HepG2 (cell line): ENCODE data around the gene SAE1. TPM values are rescaled to one million over a fixed set of nuclear protein-coding genes. Genes with fewer than 3 reads are reported as not detected.

ENCODE experiments used
- ATRX ChIP-seq: sonication (generic); formaldehyde crosslinking; IDR thresholded peaks from 2 replicates; pipeline ENCODE4 v1.4.0; 2020; ENCODE audit warnings: missing genetic modification reagents, borderline replicate concordance
- CEBPG ChIP-seq: IDR thresholded peaks from 2 replicates; pipeline ENCODE4 v1.6.1; 2016
- DMAP1 ChIP-seq: IDR thresholded peaks from 2 replicates; pipeline ENCODE4 v1.6.1; 2016
- HNRNPLL ChIP-seq: fragments of 200-400 bp; formaldehyde crosslinking; IDR thresholded peaks from 2 replicates; pipeline ENCODE4 v1.6.1; 2017; ENCODE audit warnings: mild to moderate bottlenecking, low read depth, low read length; ENCODE audit not compliant: poor library complexity, severe bottlenecking
- KDM1A ChIP-seq: IDR thresholded peaks from 2 replicates; pipeline ENCODE4 v1.6.1; 2016; ENCODE audit warnings: missing compliant biosample characterization
- KDM6A ChIP-seq: IDR thresholded peaks from 2 replicates; pipeline ENCODE4 v1.6.1; 2016; ENCODE audit warnings: low read depth
- RNF2 ChIP-seq: fragments of 450-650 bp; conservative IDR thresholded peaks from 2 replicates; pipeline ENCODE4 v1.6.1; 2016; ENCODE audit warnings: low read depth
- SSRP1 ChIP-seq: IDR thresholded peaks from 2 replicates; pipeline ENCODE4 v1.6.1; 2016; ENCODE audit warnings: control low read depth
- THYN1 ChIP-seq: sonication (generic); formaldehyde crosslinking; IDR thresholded peaks from 2 replicates; pipeline ENCODE4 v1.8.1; 2023; ENCODE audit warnings: low read depth, mild to moderate bottlenecking, moderate library complexity, missing genetic modification reagents, borderline replicate concordance
- ZFY ChIP-seq: sonication (generic); formaldehyde crosslinking; IDR thresholded peaks from 2 replicates; pipeline ENCODE4 v1.4.0; 2020; ENCODE audit warnings: missing genetic modification reagents
- ZNF292 ChIP-seq: sonication (generic); formaldehyde crosslinking; IDR thresholded peaks from 2 replicates; pipeline ENCODE4 v1.8.1; 2022; ENCODE audit warnings: mild to moderate bottlenecking, low read depth, missing genetic modification reagents, borderline replicate concordance
- ZNF460 ChIP-seq: sonication (generic); formaldehyde crosslinking; IDR thresholded peaks from 2 replicates; pipeline ENCODE4 v1.5.1; 2020; ENCODE audit warnings: missing genetic modification reagents, mild to moderate bottlenecking, borderline replicate concordance
- ZNF703 ChIP-seq: sonication (generic); formaldehyde crosslinking; IDR thresholded peaks from 2 replicates; pipeline ENCODE4 v1.5.1; 2020; ENCODE audit warnings: missing genetic modification reagents, mild to moderate bottlenecking, moderate library complexity, borderline replicate concordance
- ZNF737 ChIP-seq: sonication (generic); formaldehyde crosslinking; IDR thresholded peaks from 2 replicates; pipeline ENCODE4 v1.5.0; 2020; ENCODE audit warnings: missing genetic modification reagents, mild to moderate bottlenecking, borderline replicate concordance
- polyA plus RNA-seq, 8 experiments: library from polyadenylated mRNA; depleted of rRNA in 3 of 8; stranded (reverse) in 7 of 8; unstranded in 1 of 8; fragments of >200 nt; fragmentation: Illumina TruSeq in 4 of 8; extraction: Trizol in 4 of 8; gene quantifications; 2 replicates each; pipeline versions ENCODE4 v1.2.1 to v1.2.3, GENCODE V29; 2011 to 2016; ENCODE audit warnings: low read depth in 4 of 8, missing spikeins in 1 of 8, mixed read lengths in 1 of 8; ENCODE audit not compliant: insufficient read depth in 1 of 8
- total RNA-seq, 5 experiments: library from RNA; depleted of rRNA; stranded (reverse); fragments of >200 nt; fragmentation: Illumina TruSeq; extraction: Trizol; gene quantifications; 2 replicates each; pipeline ENCODE4 v1.2.3, GENCODE V29; 2016; ENCODE audit warnings: low read depth in 1 of 5
- TF ChIP-seq, protein P1 (sequence below): sonication (generic); formaldehyde crosslinking; IDR thresholded peaks from 2 replicates; pipeline ENCODE4 v1.4.0; 2020; ENCODE audit warnings: missing genetic modification reagents
- TF ChIP-seq, protein P2 (sequence below): sonication (generic); formaldehyde crosslinking; IDR thresholded peaks from 2 replicates; pipeline ENCODE4 v1.4.0; 2020; ENCODE audit warnings: missing genetic modification reagents, low read depth, mild to moderate bottlenecking, borderline replicate concordance
- TF ChIP-seq, protein P3 (sequence below): fragments of 450-650 bp; IDR thresholded peaks from 2 replicates; pipeline ENCODE4 v1.6.1; 2017; ENCODE audit warnings: mild to moderate bottlenecking
- TF ChIP-seq, protein P4 (sequence below): sonication (generic); formaldehyde crosslinking; IDR thresholded peaks from 2 replicates; pipeline ENCODE4 v1.8.1; 2023; ENCODE audit warnings: mild to moderate bottlenecking, missing genetic modification reagents
- TF ChIP-seq, protein P5 (sequence below): sonication (generic); formaldehyde crosslinking; IDR thresholded peaks from 2 replicates; pipeline ENCODE4 v1.5.1; 2020; ENCODE audit warnings: missing genetic modification reagents, mild to moderate bottlenecking, borderline replicate concordance
- TF ChIP-seq, protein P6 (sequence below): sonication (generic); formaldehyde crosslinking; IDR thresholded peaks from 2 replicates; pipeline ENCODE4 v1.8.0; 2022; ENCODE audit warnings: missing genetic modification reagents, mild to moderate bottlenecking, inconsistent platforms, borderline replicate concordance

Gene SAE1
- total and polyA plus RNA-seq, 2 of the 13 experiments (the other 11 are each of a cell fraction or from before 2014, with no cell fraction given), result 87.6 to 197 TPM

DNA sequence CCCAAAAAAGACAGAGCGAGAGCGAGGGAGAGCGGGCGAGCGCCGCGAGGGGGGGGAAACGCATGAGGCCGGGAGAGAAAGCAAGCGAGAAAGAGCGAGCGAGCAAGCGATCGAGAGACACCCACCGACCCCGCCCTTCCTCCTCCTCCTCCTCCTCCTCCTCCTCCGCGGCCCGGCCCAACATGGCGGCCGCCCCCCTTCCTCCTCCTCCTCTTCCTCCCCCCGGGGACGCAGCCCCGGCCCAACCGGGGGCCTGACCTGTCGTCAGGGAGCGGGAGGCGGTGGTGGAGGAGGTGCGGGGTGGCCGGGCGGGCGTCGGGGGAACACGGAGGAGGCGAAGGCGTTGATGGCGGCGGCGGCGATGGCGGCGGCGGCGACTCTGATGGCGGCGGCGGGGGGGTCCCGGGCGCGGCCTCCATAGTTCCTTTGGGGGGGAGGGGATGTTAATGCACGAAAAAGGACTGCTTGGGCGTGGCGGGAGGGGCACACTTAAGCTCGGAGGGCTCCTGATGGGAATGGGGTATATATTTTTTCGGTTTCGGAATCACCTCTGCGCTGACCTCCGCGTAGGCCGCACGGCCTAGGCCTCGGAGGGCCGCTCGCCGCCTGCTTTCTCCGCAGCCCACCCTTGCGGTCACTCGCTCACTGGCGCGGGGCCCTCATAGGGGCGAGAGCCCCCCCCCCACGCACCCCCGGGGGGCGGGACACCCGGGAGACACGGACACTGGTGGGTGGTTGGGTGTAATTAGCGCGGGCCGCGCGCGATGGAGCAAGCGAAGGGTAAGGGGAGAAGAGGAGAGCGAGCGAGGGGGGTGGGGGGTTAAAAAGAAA is 18.3 kb upstream of the SAE1 start (continued):
- TF ChIP-seq ZNF292 (CRISPR knock-in tag) (no peak), RNF2 (no peak), CEBPG (CRISPR knock-in tag) (no peak), ZNF460 (no peak), DMAP1 (CRISPR knock-in tag) (peak; percentile 79), HNRNPLL (peak; percentile 34), SSRP1 (no peak; the same call in 1 of the 2 replicates), ZNF703 (CRISPR knock-in tag) (no peak; the same call in 1 of the 2 replicates), ZFY (peak; percentile 92), KDM6A (CRISPR knock-in tag) (no peak), THYN1 (no peak), ATRX (no peak), ZNF737 (no peak), KDM1A (CRISPR knock-in tag) (no peak)
- TF ChIP-seq, protein P1, sequence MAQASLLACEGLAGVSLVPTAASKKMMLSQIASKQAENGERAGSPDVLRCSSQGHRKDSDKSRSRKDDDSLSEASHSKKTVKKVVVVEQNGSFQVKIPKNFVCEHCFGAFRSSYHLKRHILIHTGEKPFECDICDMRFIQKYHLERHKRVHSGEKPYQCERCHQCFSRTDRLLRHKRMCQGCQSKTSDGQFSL, result peak; percentile 98
- TF ChIP-seq, protein P2, sequence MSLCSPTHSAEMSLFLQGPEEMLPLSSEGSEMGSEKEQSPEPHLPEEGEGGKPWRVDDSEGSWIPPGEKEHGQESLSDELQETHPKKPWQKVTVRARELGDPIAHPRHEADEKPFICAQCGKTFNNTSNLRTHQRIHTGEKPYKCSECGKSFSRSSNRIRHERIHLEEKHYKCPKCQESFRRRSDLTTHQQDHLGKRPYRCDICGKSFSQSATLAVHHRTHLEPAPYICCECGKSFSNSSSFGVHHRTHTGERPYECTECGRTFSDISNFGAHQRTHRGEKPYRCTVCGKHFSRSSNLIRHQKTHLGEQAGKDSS (CRISPR knock-in tag), result 0 out of 2 replicates have a peak, but pooled peaks have one; percentile 17
- TF ChIP-seq, protein P3, sequence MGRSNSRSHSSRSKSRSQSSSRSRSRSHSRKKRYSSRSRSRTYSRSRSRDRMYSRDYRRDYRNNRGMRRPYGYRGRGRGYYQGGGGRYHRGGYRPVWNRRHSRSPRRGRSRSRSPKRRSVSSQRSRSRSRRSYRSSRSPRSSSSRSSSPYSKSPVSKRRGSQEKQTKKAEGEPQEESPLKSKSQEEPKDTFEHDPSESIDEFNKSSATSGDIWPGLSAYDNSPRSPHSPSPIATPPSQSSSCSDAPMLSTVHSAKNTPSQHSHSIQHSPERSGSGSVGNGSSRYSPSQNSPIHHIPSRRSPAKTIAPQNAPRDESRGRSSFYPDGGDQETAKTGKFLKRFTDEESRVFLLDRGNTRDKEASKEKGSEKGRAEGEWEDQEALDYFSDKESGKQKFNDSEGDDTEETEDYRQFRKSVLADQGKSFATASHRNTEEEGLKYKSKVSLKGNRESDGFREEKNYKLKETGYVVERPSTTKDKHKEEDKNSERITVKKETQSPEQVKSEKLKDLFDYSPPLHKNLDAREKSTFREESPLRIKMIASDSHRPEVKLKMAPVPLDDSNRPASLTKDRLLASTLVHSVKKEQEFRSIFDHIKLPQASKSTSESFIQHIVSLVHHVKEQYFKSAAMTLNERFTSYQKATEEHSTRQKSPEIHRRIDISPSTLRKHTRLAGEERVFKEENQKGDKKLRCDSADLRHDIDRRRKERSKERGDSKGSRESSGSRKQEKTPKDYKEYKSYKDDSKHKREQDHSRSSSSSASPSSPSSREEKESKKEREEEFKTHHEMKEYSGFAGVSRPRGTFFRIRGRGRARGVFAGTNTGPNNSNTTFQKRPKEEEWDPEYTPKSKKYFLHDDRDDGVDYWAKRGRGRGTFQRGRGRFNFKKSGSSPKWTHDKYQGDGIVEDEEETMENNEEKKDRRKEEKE, result no peak
- TF ChIP-seq, protein P4, sequence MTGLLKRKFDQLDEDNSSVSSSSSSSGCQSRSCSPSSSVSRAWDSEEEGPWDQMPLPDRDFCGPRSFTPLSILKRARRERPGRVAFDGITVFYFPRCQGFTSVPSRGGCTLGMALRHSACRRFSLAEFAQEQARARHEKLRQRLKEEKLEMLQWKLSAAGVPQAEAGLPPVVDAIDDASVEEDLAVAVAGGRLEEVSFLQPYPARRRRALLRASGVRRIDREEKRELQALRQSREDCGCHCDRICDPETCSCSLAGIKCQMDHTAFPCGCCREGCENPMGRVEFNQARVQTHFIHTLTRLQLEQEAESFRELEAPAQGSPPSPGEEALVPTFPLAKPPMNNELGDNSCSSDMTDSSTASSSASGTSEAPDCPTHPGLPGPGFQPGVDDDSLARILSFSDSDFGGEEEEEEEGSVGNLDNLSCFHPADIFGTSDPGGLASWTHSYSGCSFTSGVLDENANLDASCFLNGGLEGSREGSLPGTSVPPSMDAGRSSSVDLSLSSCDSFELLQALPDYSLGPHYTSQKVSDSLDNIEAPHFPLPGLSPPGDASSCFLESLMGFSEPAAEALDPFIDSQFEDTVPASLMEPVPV (CRISPR knock-in tag), result no peak; the same call in 1 of the 2 replicates
- TF ChIP-seq, protein P5, sequence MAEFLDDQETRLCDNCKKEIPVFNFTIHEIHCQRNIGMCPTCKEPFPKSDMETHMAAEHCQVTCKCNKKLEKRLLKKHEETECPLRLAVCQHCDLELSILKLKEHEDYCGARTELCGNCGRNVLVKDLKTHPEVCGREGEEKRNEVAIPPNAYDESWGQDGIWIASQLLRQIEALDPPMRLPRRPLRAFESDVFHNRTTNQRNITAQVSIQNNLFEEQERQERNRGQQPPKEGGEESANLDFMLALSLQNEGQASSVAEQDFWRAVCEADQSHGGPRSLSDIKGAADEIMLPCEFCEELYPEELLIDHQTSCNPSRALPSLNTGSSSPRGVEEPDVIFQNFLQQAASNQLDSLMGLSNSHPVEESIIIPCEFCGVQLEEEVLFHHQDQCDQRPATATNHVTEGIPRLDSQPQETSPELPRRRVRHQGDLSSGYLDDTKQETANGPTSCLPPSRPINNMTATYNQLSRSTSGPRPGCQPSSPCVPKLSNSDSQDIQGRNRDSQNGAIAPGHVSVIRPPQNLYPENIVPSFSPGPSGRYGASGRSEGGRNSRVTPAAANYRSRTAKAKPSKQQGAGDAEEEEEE (CRISPR knock-in tag), result no peak
- TF ChIP-seq, protein P6, sequence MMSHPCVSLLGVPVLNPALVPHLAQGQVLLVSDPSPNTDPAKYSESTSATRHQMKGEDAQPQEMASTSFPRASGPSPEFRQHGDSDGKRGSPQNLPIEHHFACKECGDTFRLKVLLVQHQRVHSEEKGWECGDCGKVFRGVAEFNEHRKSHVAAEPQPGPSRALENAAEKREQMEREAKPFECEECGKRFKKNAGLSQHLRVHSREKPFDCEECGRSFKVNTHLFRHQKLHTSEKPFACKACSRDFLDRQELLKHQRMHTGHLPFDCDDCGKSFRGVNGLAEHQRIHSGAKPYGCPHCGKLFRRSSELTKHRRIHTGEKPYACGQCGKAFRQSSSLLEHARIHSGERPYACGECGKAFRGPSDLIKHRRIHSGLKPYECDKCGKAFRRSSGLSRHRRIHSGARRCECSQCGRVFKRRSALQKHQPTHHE (CRISPR knock-in tag), result no peak
